BE2C (cell line): ENCODE measurements around the gene KRTAP12-4.

Source experiments
- DNase-seq: peaks from one replicate; pipeline ENCODE4 v3.0.0-alpha.2; 2020
- H3K27me3 ChIP-seq: fragments of 250-450 bp; sonication (Bioruptor Pico); 2 replicates; pipeline ENCODE4 v1.5.1; 2020; ENCODE audit warnings: mild to moderate bottlenecking
- H3K36me3 ChIP-seq: fragments of 250-450 bp; sonication (Bioruptor Pico); 2 replicates; pipeline ENCODE4 v1.5.1; 2020; ENCODE audit warnings: mild to moderate bottlenecking
- H3K4me1 ChIP-seq: fragments of 250-450 bp; sonication (Bioruptor Pico); 2 replicates; pipeline ENCODE4 v1.5.1; 2020
- H3K4me3 ChIP-seq: 2 replicates; pipeline ENCODE4 v1.5.1; 2011; ENCODE audit warnings: low read depth, low read length
- H3K9me3 ChIP-seq: fragments of 250-450 bp; sonication (Bioruptor Pico); 2 replicates; pipeline ENCODE4 v1.5.1; 2020
- TF ChIP-seq, protein P1 (sequence below): IDR thresholded peaks from 2 replicates; pipeline ENCODE4 v1.5.1; 2012; ENCODE audit warnings: mild to moderate bottlenecking, low read depth, low read length

KRTAP12-4 gene

DNA sequence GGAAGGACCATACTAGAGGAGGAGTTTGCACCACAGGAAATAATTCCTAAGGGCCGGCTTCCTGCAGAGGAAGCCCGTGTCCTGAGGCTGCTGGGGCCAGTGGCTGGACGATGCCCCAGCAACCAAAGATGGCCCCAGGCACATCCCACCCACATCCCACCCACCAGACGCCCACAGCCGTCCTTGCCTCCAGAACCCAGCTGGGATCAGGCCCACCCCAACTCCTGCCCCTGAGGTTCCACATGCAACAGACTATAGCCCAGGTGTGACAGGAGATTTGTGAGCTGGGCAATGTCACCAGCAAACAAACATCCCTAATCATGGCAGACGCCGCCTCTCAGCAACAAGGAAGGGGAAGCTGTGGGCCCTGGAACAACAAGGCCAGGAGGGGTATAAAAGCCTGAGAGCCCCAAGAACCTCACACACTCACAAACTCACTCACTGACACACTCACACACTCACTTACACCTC lies 27.8 kb downstream of the KRTAP12-4 start, which contains the start of gene KRTAP10-9:
KRTAP10-9 (plus strand) TSS at position 421 of the 471 bp plus-strand sequence. CDS start 79 bp downstream, outside the sequence.
- Histone ChIP-seq H3K4me1 (no peaks in the 10 kb centered on the region), H3K27me3 (no peaks in the 10 kb centered on the region), H3K4me3 (no peak within 1 kb of the TSS), H3K9me3 (no peaks in the 10 kb centered on the region; the same call in 1 of the 2 replicates), H3K36me3 (no peaks in the 10 kb centered on the region)
- DNase-seq = no peak
- TF ChIP-seq, protein P1, sequence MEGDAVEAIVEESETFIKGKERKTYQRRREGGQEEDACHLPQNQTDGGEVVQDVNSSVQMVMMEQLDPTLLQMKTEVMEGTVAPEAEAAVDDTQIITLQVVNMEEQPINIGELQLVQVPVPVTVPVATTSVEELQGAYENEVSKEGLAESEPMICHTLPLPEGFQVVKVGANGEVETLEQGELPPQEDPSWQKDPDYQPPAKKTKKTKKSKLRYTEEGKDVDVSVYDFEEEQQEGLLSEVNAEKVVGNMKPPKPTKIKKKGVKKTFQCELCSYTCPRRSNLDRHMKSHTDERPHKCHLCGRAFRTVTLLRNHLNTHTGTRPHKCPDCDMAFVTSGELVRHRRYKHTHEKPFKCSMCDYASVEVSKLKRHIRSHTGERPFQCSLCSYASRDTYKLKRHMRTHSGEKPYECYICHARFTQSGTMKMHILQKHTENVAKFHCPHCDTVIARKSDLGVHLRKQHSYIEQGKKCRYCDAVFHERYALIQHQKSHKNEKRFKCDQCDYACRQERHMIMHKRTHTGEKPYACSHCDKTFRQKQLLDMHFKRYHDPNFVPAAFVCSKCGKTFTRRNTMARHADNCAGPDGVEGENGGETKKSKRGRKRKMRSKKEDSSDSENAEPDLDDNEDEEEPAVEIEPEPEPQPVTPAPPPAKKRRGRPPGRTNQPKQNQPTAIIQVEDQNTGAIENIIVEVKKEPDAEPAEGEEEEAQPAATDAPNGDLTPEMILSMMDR = no peak

DNA sequence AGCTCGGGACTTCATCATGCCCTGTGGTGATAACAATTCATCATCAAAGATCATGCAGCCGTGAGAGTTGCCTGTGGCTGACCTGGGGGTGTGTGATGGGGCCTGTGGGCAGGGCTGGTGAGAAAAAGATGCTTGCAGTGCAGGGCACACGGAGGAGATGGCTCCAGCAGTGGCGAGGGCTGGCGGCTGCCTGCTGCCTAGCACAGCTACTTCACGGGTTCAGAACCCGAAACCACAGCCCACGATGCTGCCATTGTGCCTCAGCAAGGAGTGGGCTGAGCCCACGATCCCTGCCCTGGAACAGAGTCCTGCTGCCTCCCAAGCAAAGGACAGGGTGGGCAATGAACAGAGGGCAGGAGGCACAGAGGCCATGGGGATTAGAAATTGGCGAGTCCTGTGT lies 28.2 kb downstream of the KRTAP12-4 start:
- TF ChIP-seq, protein P1 = no peak
- Histone ChIP-seq H3K4me3 (no peak overlapping the region), H3K4me1 (no peaks in the 10 kb centered on the region), H3K9me3 (no peaks in the 10 kb centered on the region; the same call in 1 of the 2 replicates), H3K27me3 (no peaks in the 10 kb centered on the region), H3K36me3 (no peaks in the 10 kb centered on the region)
- no peak for DNase-seq

DNA sequence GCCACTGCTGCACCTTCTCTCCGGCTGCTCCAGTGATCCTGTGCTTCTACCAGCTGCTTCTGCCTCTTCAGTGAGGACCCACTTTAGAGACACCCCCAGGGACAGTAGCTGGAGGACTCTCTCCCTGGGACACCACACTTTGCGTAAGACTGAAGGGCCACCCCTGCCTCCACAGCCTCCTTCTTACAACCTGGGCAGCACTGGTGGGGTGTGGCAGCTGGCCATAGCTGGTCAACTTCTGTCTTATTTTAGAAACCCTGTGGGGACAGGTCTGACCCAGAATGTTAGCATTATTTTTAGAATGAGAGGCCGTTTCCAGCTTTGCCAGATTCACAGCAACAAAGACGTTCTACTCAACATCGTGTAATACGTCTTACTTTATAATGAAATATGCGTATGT lies 28.7 kb downstream of the KRTAP12-4 start:
- H3K4me1 ChIP-seq = no peaks in the 10 kb centered on the region
- H3K4me3 ChIP-seq = no peak overlapping the region
- no peaks in the 10 kb centered on the region for H3K27me3 ChIP-seq
- TF ChIP-seq, protein P1 = no peak
- no peaks in the 10 kb centered on the region for H3K36me3 ChIP-seq
- DNase-seq = no peak
- H3K9me3 ChIP-seq = no peaks in the 10 kb centered on the region; the same call in 1 of the 2 replicates

DNA sequence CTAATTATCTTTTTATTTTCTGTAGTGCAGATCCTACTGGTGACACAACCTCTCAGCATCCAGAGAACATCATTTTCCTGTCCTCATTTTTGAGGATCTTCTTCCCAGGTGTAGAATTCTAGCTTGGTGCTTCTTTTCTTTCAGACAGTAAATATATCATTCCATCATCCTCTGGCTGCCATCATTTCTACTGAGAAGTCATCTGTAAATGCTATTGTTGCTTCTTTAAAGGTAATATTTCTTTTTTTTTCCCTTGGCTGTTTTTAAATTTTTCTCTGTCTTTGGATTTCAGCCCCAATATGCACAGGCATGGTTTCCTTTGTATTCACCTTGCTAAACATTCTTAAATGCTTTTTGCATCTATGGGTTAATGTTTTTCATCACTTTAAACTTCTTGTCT lies 30.9 kb downstream of the KRTAP12-4 start:
- no peak overlapping the region for H3K4me3 ChIP-seq
- TF ChIP-seq, protein P1 = no peak
- no peaks in the 10 kb centered on the region for H3K4me1 ChIP-seq
- no peaks in the 10 kb centered on the region for H3K27me3 ChIP-seq
- H3K9me3 ChIP-seq = no peaks in the 10 kb centered on the region; the same call in 1 of the 2 replicates
- DNase-seq = no peak
- no peaks in the 10 kb centered on the region for H3K36me3 ChIP-seq

DNA sequence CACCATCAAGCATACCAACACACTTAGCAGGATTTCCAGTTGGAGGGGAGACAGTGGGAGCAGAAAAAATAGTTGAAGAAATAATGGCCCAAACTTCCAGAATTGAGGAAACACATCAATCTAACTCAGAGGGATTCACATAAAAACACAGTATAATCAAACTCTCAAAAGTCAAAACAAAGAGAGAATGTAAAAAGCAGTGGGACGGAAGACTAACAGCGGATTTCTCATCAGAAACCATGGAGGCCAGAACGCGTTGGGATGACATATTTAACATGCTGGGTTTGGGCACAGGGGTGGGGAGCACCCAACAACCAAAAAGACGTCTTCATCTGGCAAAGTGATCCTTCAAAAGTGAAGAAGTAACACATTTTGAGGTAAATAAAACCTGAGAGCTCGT lies 34.6 kb downstream of the KRTAP12-4 start:
- no peak for DNase-seq
- TF ChIP-seq, protein P1 = no peak
- H3K4me1 ChIP-seq = no peaks in the 10 kb centered on the region
- no peaks in the 10 kb centered on the region for H3K36me3 ChIP-seq
- peaks cover 11% of the 10 kb centered on the region for H3K27me3 ChIP-seq
- no peak overlapping the region for H3K4me3 ChIP-seq
- no peaks in the 10 kb centered on the region; the same call in 1 of the 2 replicates for H3K9me3 ChIP-seq

DNA sequence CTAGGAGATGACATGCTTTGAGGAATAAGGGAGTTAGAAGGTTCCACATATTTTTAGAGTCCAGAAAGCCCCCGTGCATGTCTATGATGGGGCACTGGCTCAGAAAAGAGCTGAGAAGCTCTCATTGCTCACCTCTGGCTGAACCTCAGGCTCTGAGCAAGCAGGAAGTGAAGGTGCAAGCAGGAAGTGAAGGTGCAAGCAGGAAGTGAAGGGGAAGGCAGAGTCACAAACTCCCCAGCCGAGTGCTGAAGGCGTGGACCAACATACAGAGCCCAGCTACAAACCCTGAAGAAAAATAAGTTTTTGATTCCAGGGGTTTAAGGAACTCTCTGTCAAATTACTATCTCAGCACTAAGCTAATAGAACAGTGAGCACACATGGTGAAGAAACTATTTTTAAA lies 35.5 kb downstream of the KRTAP12-4 start:
- no peak for DNase-seq
- peaks cover 11% of the 10 kb centered on the region for H3K27me3 ChIP-seq
- no peak overlapping the region for H3K4me3 ChIP-seq
- no peaks in the 10 kb centered on the region for H3K9me3 ChIP-seq
- TF ChIP-seq, protein P1 = no peak
- H3K4me1 ChIP-seq = no peaks in the 10 kb centered on the region
- no peaks in the 10 kb centered on the region for H3K36me3 ChIP-seq
